GM21786 (cell line): ENCODE measurements around the gene GPR158.
"Not testable (repeated sequence)": the region's sequence is repeated elsewhere in the genome, so short reads cannot be mapped to it uniquely, and the experiment has no call there.

ENCODE experiments used
- ATAC-seq: cut with Tn5 transposase; IDR thresholded peaks from one replicate; pipeline ENCODE4 v1.9.1; 2021; ENCODE audit not compliant: unreplicated experiment

GPR158 gene, protein sequence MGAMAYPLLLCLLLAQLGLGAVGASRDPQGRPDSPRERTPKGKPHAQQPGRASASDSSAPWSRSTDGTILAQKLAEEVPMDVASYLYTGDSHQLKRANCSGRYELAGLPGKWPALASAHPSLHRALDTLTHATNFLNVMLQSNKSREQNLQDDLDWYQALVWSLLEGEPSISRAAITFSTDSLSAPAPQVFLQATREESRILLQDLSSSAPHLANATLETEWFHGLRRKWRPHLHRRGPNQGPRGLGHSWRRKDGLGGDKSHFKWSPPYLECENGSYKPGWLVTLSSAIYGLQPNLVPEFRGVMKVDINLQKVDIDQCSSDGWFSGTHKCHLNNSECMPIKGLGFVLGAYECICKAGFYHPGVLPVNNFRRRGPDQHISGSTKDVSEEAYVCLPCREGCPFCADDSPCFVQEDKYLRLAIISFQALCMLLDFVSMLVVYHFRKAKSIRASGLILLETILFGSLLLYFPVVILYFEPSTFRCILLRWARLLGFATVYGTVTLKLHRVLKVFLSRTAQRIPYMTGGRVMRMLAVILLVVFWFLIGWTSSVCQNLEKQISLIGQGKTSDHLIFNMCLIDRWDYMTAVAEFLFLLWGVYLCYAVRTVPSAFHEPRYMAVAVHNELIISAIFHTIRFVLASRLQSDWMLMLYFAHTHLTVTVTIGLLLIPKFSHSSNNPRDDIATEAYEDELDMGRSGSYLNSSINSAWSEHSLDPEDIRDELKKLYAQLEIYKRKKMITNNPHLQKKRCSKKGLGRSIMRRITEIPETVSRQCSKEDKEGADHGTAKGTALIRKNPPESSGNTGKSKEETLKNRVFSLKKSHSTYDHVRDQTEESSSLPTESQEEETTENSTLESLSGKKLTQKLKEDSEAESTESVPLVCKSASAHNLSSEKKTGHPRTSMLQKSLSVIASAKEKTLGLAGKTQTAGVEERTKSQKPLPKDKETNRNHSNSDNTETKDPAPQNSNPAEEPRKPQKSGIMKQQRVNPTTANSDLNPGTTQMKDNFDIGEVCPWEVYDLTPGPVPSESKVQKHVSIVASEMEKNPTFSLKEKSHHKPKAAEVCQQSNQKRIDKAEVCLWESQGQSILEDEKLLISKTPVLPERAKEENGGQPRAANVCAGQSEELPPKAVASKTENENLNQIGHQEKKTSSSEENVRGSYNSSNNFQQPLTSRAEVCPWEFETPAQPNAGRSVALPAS (N-terminal part only)

DNA sequence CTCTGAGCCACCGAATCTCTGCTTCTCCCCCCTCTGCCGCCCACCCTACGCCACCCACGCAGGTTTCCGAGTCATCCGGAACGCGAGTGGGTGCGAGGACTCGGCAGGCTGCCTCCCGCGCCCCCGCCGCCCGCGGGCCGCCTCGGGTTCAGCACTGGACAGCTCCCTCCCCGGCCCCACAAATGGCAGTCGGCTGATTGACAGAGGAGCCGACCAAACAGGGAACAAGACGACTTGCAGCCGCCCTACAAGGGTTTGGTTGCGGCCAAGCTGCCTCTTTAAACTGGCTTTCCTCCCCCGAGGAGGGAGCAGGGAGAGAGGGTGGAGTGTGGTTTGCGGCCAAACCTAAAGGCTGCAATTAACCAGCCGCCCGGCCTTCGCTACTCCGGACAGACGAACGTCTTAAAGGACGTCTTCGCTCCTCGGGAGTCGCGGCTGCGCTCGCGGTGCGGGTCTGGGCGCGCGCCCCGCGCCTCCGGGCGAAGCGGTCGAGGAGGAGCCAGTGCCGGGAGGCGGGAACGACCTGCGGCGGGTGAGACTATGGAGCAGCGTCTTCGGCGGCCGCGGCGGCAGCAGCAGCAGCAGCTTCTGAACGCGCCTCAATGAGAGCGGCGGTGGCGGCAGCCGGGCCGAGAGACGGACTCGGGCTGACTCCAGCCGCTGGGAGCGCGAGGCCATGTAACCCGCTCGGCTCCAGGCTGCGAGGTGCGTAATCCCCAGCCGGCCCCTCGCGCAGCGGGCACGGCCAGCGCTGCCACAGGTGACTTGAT, at the start of gene GPR158:
GPR158 (plus strand) TSS at position 541 of the 770 bp plus-strand sequence. CDS start 420 bp downstream, outside the sequence.
- no peak for ATAC-seq

DNA sequence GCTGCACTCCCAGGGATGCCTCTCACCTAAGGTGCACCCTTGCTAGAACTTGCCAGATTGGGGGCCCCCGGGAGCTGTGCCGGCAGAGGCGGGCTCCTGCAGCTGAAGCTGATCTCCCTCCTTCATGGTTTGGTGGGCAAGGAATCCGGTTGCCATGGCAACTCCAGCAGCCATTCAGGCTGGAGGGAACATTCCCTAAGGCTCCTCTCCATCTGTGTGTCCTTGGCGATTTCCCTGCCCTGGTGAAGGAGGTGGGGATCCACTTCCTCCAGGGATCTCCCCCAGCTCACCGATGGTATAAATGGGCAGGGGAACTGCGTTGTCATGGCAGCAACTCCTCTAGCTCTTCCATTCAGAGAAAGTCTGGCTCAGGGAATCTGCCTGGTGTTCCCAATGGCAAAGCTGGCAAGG, 49.6 kb upstream of the GPR158 start:
- ATAC-seq: no peak

- ATAC-seq: no peak
These were observed 45.2 kb upstream of the GPR158 start for GRCh38 chr10:25129592-25129991.

- no peak for ATAC-seq
These were observed 43.9 kb upstream of the GPR158 start for GRCh38 chr10:25130906-25131305.

DNA sequence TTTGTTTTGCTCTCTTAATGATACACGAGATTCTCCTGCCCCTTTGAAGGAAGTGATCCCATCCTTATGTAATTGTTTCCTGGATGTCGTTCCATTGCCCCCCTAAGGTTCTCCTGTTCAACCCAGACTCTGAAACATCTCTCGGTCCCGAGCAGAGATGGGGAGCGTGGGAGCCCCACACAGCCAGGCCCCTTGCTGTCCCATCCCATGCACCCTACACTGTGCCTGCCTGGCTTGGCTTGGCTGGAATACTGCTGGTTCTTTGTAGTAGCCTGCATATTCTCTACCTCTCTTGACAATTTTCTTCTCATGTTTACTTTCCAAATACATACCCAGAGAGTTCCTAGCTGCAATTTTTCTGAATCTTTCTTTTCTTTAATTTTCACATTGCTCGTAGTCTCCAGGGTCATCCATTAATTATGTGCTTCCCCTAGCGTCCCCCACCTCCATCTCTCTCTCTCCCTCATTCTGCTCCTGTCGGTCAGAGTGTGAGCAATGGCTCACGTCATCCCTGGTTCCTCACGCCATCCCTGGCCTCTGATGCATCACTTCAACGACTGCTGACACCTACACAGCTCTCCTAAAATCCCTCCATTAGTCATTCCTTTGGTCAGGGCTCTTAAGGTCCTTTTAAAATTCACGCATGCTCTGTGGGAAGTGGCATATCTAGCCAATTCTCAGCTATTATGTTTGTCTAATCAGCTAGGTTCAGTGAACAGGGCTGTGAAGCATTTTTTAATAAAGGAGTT, 32.5 kb upstream of the GPR158 start:
- ATAC-seq: no peak

DNA sequence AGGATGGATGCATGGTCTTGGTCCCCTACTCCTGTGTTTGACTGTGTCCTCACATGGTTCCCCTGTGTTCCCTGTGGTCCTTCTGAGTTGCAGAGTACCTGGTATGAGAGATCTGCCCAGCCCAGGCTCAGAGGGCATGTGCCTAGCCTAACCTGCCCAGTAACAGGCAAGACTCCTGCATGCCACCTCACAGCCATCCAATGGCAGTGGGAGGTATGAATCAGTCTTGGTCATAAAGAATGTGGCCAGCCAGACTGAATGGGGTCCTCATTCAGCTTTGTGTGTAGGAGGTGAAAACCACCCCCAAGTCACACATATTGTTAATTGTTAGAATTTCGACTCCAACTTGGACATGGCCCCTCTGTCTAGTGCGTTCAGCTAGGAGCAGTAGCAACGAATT, 17.2 kb upstream of the GPR158 start:
- no peak for ATAC-seq

- no peak for ATAC-seq
These were observed 15.2 kb upstream of the GPR158 start for GRCh38 chr10:25159591-25159990.

DNA sequence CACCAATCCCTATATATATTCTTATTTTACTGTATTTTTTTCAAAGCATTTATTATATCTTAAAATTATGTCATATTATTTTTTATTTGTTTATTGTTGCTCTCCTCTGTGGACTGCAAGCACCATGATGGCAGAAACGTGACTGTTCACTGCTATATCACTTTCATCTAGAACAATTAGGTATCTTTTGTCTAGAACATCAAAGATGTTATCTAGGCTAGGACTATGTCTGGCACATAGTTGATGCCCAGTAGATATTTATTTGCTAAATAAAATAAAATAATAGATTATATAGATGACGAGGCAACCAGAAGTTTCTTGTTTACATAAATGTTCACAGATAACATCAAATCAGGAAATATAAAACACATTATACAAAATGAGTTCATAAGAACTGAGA, 12.4 kb upstream of the GPR158 start:
- ATAC-seq: no peak

GRCh38 chr10:25163464-25163863, 11.3 kb upstream of the GPR158 start:
- not testable (repeated sequence) for ATAC-seq

GRCh38 chr10:25169740-25170139, 5.1 kb upstream of the GPR158 start:
- no peak for ATAC-seq

DNA sequence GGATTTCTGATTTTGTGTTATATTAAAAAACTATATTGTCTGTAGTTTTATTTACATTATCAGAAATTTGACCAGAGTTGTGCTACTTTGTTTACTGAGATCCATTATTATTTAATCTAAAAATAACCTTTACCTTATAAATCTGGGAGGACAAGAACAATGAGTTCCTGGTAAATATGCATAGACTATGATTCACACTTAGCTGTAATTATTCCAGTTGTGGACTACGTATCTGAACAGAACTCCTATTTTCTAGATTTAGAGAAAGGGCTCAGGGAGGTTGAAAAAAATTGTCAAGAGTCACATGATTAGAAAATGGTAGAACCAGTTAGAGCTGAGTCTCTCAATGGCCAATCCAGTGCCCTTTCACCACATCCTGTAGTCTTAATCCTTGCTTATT, 4.2 kb upstream of the GPR158 start:
- no peak for ATAC-seq

DNA sequence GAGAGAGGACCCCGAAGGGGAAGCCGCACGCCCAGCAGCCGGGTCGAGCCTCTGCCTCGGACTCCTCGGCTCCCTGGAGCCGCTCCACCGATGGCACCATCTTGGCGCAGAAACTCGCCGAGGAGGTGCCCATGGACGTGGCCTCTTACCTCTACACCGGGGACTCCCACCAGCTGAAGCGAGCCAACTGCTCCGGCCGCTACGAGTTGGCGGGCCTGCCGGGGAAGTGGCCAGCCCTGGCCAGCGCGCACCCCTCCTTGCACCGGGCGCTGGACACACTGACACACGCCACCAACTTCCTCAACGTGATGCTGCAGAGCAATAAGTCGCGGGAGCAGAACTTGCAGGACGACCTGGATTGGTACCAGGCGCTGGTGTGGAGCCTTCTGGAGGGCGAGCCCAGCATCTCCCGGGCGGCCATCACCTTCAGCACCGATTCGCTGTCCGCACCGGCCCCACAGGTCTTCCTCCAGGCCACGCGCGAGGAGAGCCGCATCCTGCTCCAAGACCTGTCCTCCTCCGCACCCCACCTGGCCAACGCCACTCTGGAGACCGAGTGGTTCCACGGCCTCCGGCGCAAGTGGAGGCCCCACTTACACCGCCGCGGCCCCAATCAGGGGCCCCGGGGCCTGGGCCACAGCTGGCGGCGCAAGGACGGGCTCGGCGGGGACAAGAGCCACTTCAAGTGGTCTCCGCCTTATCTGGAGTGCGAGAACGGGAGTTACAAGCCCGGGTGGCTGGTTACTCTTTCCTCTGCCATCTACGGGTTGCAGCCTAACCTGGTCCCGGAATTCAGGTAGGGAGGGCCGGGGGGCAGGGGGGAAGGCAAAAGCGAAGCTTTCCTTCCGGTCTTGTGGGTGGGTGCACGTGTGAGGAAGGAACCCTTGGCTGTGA, 973 bp downstream of the GPR158 start:
- ATAC-seq: no peak

GRCh38 chr10:25176421-25176968, 1.7 kb downstream of the GPR158 start:
- no peak for ATAC-seq

- no peak for ATAC-seq
These were observed 2.4 kb downstream of the GPR158 start for GRCh38 chr10:25177093-25177753.

- no peak for ATAC-seq
These were observed 2.9 kb downstream of the GPR158 start for GRCh38 chr10:25177754-25178135.

DNA sequence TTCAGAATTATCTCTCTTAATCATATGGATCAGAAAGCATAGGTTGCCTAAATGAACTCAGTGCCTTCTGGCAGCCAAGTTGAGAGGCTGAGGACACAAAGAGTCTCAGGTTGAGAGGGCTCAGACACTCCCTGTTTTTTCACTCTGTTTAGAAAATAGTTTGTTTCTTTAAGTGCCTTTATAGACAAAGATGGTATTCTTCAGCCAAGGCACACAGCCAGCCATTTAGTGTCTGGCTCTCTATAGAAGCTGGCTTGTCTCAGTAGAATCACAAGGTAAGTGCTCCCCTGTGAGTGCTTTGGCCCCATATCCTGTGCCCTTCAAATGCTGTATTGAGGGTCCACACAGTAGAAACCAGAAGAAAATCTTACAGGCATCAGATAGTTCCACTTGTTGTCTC, 3.6 kb downstream of the GPR158 start:
- no peak for ATAC-seq

DNA sequence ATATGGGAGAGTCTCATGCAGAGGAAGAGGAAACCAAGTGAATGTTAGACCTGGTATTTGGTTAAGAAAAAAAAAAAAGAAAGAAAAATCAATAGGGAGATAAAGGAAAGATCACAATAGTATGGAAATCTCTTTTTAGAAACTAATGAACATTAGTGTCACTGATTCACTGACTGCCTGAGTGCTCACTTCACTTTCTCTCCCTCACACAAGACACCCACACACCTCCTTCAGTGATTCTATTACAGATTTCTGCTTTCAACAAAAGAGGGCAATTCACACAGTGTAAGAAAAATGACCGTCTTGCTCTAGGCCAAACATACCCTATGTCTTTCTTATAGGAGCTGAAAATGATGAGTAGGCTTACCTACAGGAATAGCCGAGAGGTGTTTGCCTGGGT, 6.0 kb downstream of the GPR158 start:
- no peak for ATAC-seq

DNA sequence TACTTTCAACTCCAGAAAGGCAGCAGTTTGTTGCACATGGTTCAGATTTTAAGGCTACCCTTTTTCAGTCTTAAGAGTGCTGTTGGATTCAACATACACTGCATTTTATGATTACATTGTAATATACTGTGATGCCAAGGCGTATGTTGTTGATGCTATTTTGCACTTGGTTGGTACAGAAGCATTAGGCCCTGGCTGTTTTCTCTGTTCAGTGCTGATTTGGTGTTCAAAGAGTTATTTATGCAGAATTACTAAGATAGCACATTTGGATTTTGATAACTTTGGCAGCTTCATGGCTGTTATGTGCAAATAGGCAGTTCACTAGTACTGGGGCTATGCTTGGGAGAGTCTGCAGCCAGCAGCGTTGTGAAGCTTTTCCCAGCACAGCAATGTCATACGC, 7.8 kb downstream of the GPR158 start:
- ATAC-seq: no peak
